NOMO-1 treated with DMSO at 0.1 percent for 48 hours (cell line): Measurements from ENCODE around the gene CLSTN2.

ENCODE experiments used
- DNase-seq: peaks from one replicate; lab custom pipeline; 2025; ENCODE audit not compliant: unreplicated experiment; lab: John Stamatoyannopoulos, UW

CLSTN2 gene

GRCh38 chr3:140270329-140270728 is 335.3 kb downstream of the CLSTN2 start:
- no peak for DNase-seq

DNA sequence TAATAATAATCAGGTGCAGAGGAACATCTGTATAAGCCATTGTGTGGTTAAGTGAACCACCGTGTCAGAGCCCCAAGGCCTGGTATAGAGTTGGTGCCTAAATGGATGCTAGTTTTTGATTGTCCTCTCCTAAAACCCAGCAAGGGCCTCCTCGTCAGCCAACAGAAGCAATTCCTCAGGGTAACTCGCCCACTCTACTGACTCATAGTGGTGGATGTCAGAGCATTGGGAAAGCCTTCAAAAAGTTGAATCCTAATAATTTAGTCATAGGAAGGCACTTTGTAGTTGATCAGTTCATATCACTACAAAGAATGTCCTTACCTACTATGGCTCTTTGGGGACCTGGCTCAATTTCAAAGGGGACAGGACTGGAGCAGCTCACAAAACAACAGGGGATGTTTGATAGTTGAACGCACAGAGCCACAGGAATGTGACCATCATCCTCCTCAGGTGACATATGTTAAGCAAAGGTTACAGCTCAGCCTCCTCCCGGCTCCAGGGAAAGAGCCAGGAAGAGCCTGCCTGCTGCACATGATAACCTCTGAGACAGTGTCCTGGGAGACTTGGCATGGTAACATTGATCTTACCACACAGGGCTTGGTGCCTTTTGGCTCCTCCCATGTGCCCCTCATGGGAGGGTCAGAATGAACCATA is 338.7 kb downstream of the CLSTN2 start:
- no peak for DNase-seq

DNA sequence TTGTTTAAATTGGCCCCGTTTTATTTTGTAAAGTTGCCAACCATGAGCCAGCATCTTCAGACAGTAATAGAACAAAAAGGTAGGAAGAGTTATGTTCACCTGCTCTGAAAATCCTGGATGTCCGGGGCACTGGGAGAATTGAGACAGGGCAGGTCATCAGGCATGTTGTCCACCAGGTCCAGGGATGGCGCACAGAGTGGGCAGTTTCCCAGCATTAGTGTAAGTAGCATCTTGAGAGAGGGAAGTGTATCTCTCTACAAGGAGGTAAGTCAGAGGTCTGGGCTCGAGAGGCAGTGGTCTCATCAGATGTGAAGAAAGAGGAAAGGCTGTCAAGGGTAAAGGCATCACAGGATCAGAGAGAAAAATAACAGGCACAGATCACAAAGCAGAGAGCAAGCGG is 339.4 kb downstream of the CLSTN2 start:
- no peak for DNase-seq

GRCh38 chr3:140276703-140277102 is 341.7 kb downstream of the CLSTN2 start:
- DNase-seq, result peak; percentile 13

GRCh38 chr3:140277886-140278285 is 342.9 kb downstream of the CLSTN2 start:
- DNase-seq, result no peak

GRCh38 chr3:140284372-140284771 is 349.4 kb downstream of the CLSTN2 start:
- no peak for DNase-seq

- no peak for DNase-seq
Observed at GRCh38 chr3:140285380-140285779, 350.4 kb downstream of the CLSTN2 start.

- DNase-seq, result no peak
Observed at GRCh38 chr3:140288595-140288994, 353.6 kb downstream of the CLSTN2 start.

DNA sequence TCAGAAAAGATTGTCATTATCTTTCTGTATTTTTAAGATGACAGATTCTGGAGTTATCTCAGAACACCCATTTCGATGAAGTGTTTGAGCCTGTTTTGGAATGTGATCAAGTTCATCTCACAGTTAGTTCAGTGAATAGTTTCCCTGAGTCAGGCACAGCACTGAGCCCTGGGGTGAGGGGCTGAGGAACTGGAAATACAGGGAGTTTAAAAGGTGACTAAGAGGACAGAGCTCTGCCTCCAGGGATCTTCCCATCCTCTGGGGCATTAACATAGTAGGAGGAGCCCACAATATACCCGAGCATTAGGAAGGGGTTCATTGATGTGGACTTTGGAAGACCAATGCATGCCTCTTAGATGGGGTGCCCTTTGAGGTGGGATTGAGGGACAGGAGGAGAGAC is 355.1 kb downstream of the CLSTN2 start:
- no peak for DNase-seq

DNA sequence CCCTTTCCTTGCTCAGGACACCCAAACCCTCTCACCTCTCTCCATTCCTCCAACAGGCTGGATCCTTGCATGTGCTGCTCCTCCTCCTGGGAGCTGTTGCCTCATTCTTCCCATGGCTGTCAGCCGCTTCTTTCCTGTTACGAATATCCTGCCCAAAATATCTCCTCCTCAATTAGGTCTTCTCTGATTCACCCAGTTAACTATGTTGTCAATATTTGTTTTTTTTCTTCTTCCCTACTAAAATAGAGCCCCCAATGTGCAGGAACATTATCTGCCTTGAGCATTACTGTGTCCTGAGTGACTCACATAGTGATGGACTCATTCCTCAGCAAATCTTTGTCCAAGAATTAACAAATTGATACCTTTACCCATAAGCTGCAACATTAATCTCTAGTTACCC is 357.2 kb downstream of the CLSTN2 start:
- DNase-seq, result no peak

DNA sequence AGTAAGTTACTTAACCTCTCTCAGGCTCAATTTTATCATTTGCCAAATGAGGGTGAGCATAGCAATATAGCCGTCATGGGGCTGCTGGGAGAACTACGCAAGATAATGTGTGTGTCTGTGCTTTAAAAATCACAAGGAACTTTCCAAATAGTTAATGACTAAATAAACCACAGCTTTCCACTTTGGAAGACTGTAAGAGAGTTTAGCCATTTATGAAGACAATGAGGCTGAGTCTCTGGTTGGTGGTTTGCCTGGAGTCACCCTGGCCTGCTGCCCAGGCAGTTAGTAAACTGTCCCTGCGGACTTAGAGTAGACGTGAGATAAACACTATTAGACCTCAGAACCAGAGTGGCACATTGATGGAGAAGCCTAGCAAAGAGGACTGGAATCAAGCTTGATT is 357.7 kb downstream of the CLSTN2 start:
- no peak for DNase-seq

DNA sequence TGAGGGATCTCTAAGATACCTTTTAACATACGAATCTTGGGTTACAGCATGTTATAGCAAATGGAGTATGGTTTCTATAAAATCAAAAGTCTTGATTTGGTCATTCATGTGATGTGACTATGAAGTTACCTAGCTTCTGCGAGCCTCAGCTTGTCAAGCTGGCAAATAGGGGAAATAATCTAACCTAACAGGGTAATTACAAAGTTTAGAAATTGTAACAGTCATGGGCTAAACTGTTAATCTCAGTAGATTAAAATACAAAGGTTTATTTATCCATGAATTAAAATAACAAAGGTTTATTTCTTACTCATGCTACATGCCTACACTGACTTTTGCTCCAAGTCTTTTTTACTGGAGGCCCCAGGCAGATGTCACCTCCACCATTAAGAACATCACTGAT is 359.1 kb downstream of the CLSTN2 start:
- DNase-seq, result no peak

DNA sequence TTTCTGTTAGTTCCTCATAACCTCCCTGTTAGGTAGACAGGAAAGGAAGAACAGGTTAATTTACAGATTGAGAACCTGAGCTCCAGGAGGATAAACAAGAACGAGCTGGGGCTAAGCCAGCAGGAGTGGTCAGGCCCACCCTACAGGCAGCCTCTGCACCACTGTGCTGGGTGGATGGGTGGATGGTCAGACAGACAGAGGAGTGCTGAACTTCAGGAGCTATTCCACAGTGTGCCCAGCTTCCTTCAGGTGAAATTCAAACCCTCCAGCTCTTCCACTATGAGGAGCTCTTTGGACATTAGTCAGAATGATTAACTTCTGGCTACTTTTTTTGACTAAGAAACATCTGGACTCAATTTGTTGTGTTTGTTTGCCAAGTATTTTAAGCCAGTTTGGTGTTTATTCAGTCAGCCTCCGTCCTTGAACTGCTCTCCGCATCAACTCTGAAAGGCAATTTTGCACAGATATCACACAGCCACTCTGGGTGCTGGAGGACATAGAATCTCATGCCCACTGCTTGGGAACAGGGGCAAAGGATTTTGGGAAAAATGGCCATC is 361.9 kb downstream of the CLSTN2 start:
- DNase-seq, result no peak

GRCh38 chr3:140298043-140298442 is 363.1 kb downstream of the CLSTN2 start:
- DNase-seq, result no peak

DNA sequence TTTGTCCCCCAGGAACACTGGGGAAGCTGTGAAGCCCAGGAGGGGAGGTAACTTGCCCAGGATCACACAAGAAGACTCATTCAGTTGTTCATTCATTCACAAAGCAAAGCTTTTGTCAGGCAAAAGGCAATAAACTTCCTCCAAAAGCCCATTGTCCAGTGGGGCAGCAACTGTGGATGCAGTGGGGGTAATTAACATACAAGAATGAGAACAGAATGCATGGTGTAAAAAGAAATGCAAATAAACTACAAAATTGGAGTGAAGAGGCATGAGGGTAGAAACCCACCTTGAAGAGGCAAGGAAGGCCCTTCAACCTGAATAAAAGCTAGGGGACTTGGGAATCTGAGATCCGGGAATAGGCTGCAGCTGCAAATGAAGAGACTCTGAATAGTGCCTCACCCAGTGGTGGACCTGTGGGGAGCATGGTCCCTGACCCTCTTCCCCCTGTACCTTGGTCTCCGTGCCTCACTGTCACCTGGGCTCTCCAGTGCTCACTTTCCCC is 363.6 kb downstream of the CLSTN2 start:
- no peak for DNase-seq

- DNase-seq, result no peak
Observed at GRCh38 chr3:140303875-140304274, 368.9 kb downstream of the CLSTN2 start.

- no peak for DNase-seq
Observed at GRCh38 chr3:140308535-140308934, 373.6 kb downstream of the CLSTN2 start.

GRCh38 chr3:140311428-140311827 is 376.4 kb downstream of the CLSTN2 start:
- DNase-seq, result no peak

DNA sequence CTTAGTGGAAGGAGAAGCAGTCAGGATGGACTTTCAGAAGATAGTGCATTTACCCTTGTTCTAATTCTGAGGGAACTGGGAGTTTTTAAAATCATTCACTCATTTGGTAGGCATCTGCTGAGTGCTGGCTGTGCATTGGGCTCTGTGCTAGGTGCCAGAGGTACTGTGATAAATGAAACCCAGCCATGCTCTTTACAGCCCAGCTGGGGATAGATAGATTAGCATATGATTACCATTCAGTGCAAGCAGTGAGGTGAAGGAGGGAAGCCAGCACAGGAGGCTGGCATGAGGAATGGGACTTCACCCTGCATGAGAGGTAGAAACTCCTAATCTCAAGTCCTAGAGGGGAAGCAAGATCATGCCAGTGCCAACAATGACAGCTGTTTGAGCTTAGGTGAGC is 381.0 kb downstream of the CLSTN2 start:
- DNase-seq, result no peak

DNA sequence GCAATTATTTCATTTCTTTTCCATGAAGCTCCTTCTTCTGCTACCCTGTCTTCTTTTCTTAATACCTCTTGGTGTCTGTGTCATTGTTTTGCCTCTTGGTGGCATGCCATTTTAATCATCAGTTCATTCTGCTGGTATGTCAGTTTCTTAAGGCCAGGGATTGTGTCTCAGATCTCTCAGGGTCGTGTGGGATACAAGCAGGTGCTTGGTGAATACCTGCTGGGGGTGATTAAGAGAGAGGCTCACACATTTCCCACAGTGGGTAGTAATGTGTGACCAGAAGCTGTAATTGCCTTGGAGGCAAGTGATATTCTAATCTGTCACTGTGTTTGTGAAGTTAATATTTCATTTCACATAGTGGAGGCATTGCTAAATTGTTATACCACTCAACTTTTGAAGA is 381.5 kb downstream of the CLSTN2 start:
- DNase-seq, result no peak

GRCh38 chr3:140316868-140317400 is 381.9 kb downstream of the CLSTN2 start:
- no peak for DNase-seq

DNA sequence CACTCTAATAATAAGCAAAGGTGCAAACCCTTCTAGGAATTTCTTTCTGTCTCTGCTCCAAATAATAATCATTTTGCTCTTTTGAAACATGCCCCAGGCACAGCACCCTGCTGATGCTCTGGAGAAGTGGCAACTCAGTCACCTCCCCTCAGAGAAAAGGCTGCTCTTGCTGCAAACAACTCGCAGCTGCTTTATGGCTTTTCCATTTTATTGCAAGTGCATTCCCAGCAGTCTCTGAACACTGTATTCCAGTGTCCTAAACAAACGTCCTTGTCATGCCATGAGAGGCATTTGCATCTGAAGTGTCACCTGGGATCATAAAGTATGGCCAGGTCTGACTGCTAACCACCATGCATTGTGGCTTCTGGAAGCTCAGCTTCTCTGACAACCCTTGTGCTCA is 384.8 kb downstream of the CLSTN2 start:
- DNase-seq, result no peak

GRCh38 chr3:140323561-140323960 is 388.6 kb downstream of the CLSTN2 start:
- no peak for DNase-seq
